ENCODE data around the gene TEF. TPM values are rescaled to one million over a fixed set of nuclear protein-coding genes. Genes with fewer than 3 reads are reported as not detected.
A peak's percentile ranks its signal among the peaks of the same experiment; 100 is the strongest.

Gene TEF
- total RNA-seq, 1 donor from 2014 or later, result 6.6 TPM

DNA sequence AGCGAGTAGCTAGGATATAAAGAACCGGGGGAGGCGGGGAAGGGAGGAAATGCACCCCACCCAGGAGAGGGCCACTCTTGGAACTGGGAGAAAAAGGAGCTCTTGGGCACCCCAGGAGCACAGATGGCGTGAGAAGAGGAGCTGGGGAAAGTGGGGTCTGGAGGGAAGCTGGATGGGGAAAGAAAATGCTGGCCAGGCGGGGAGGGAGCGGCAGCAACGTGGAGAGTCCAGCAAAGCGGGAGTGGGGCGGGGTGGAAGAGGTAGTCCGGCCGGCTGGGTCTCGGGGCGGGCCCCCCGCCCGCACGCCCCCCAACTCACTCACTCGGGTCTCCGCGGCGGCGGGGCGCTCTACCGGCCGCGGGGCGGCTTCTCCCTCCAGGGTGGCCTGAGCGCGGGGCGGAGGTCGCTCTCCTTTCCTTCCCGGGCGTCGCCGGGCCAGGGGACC, 64.3 kb downstream of the TEF start:
- peaks cover 30% of the 10 kb centered on the region for H3K4me1 Mint-ChIP-seq (ENCODE audit: unreplicated experiment)
- peaks cover 26% of the 10 kb centered on the region for H3K27me3 Mint-ChIP-seq (ENCODE audit: unreplicated experiment)
- DNase-seq (ENCODE audit: low spot score), result peak; percentile 27
- TF ChIP-seq, protein P1, sequence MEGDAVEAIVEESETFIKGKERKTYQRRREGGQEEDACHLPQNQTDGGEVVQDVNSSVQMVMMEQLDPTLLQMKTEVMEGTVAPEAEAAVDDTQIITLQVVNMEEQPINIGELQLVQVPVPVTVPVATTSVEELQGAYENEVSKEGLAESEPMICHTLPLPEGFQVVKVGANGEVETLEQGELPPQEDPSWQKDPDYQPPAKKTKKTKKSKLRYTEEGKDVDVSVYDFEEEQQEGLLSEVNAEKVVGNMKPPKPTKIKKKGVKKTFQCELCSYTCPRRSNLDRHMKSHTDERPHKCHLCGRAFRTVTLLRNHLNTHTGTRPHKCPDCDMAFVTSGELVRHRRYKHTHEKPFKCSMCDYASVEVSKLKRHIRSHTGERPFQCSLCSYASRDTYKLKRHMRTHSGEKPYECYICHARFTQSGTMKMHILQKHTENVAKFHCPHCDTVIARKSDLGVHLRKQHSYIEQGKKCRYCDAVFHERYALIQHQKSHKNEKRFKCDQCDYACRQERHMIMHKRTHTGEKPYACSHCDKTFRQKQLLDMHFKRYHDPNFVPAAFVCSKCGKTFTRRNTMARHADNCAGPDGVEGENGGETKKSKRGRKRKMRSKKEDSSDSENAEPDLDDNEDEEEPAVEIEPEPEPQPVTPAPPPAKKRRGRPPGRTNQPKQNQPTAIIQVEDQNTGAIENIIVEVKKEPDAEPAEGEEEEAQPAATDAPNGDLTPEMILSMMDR (IDR thresholded peaks at IDR 0.05; ENCODE audit: unreplicated experiment), result no peak
- peak overlapping the region; percentile 85 for H3K27ac Mint-ChIP-seq (ENCODE audit: unreplicated experiment)
- peak overlapping the region; percentile 98 for H3K4me3 Mint-ChIP-seq (ENCODE audit: unreplicated experiment)
- H3K36me3 Mint-ChIP-seq (ENCODE audit: low read depth, unreplicated experiment), result peaks cover 11% of the 10 kb centered on the region
- H3K9me3 Mint-ChIP-seq (ENCODE audit: unreplicated experiment), result no peaks in the 10 kb centered on the region

DNA sequence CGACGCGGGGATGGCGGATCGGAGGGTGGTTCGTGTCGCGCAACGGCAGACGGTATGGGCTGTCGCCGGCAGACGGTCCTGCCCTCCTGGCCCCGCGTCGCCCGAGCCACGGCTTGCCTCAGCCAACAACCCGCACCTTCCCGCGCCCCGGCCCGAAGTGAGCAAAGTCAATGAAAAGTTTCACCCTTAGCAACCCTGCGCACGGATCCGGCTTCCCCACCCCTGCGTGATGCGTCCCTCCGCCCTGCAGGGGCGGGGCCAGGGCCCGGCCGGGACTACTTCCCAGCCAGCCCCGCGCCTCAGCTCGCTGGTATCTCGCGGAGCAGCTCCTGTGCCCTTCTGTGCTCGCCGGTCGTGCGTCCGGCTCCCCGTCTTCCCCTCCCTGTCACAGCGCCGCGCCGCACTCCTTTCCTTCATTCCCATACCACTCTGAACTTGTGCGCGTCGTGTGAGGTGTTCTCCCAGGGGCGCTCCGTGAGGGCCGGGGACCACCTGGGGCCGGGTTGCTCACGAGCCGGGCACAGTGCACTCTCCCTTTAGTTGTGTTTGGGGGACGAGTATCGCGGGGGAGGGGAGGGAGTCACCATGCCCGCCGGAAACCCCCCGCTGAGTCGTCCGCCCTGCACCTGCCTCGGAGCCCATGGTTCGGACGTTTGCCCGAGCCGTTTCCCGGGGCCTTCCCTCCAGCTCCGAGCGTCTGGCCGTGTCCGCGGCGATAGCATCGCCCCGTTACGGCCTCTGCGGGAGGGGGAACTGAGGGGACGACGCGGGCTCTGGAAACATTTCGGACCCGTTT, 65.1 kb downstream of the TEF start, which contains the start of gene TOB2:
TSS of gene TOB2 (minus strand) at position 163 of the 796 bp plus-strand sequence. CDS start 9,456 bp downstream, outside the sequence.
- H3K4me1 Mint-ChIP-seq (ENCODE audit: unreplicated experiment), result peaks cover 30% of the 10 kb centered on the region
- peak within 1 kb of the TSS; percentile 98 for H3K4me3 Mint-ChIP-seq (ENCODE audit: unreplicated experiment)
- peak within 1 kb of the TSS; percentile 90 for H3K27ac Mint-ChIP-seq (ENCODE audit: unreplicated experiment)
- peaks cover 11% of the 10 kb centered on the region for H3K36me3 Mint-ChIP-seq (ENCODE audit: low read depth, unreplicated experiment)
- TF ChIP-seq, protein P1 (IDR thresholded peaks at IDR 0.05; ENCODE audit: unreplicated experiment), result no peak
- peak; percentile 95 for DNase-seq (ENCODE audit: low spot score)
- H3K27me3 Mint-ChIP-seq (ENCODE audit: unreplicated experiment), result peaks cover 26% of the 10 kb centered on the region
- H3K9me3 Mint-ChIP-seq (ENCODE audit: unreplicated experiment), result no peaks in the 10 kb centered on the region

DNA sequence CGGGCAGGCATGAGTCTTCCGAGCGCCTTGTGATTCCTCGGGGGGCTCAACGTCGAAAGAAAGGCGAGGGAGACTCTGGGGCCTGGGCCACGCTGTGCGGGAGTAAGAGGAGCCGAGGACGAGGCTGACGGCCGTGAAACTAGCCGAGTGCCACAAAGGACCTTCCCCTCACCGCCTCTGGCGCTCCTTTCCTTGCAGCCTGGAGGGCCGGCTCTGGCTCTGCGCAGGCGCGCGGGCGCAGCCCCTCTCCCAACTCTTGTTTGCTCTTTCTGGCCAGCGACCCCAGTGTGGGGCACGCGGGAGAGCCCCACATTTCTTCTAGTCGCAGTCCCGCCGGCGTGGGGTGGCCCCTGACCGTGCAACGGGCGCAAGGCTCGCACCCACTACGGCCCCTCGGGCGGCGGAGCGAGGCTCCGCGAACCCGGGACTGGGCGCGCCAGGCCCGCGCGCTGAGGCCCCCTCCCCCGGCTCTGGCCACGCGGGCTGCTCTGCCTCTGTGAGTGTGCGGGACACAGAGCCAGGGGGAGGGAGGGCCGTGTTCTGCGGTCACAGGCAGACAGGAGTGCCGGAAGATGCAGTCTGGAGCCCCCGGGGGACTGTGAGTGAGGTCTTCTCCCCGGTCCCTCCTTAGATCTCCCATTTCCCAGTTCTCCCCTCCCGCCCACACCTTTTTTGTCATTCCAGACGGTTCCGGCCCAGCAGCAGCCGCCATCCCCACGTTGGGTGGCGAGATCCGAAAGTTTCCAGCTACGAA, 65.9 kb downstream of the TEF start:
- Mint-ChIP-seq H3K4me1 (ENCODE audit: unreplicated experiment) (peaks cover 30% of the 10 kb centered on the region), H3K36me3 (ENCODE audit: low read depth, unreplicated experiment) (peaks cover 11% of the 10 kb centered on the region), H3K27me3 (ENCODE audit: unreplicated experiment) (peaks cover 29% of the 10 kb centered on the region), H3K27ac (ENCODE audit: unreplicated experiment) (peak overlapping the region; percentile 90), H3K9me3 (ENCODE audit: unreplicated experiment) (no peaks in the 10 kb centered on the region), H3K4me3 (ENCODE audit: unreplicated experiment) (peak overlapping the region; percentile 98)
- DNase-seq (ENCODE audit: low spot score), result peak; percentile 73
- TF ChIP-seq, protein P1 (IDR thresholded peaks at IDR 0.05; ENCODE audit: unreplicated experiment), result no peak

DNA sequence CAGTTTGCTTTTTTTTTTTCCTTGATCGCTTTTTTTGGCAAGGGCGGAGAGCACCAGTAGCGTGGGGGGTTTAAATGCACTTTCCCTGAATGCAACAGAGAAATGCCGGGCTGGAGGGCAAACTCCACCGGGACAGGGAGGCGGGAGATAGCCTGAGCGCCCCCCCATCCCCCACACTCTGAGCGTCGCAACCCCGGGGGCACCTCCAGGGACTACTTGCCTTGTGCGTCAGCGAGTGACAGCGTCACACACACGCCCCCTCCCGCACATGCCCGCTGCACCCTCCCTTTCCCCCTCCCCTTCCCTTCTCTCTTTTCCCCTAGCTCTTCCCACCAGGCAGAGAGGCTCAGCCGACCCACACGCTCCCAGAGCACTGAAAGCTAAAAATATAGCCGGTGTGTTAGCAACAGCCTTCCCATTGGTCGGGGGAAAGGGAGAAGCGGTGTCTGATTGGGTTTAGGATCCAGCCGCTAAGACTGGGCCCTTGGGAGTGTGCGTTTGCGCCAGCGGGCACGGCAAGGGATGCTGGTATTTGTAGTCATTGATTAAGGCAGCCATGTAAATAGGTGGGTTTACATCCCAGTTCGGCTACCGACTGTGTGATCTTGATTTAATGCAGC, 66.6 kb downstream of the TEF start:
- peak; percentile 87 for DNase-seq (ENCODE audit: low spot score)
- Mint-ChIP-seq H3K4me1 (ENCODE audit: unreplicated experiment) (peaks cover 28% of the 10 kb centered on the region), H3K4me3 (ENCODE audit: unreplicated experiment) (peak overlapping the region; percentile 95), H3K9me3 (ENCODE audit: unreplicated experiment) (no peaks in the 10 kb centered on the region), H3K27ac (ENCODE audit: unreplicated experiment) (peak overlapping the region; percentile 86), H3K27me3 (ENCODE audit: unreplicated experiment) (peaks cover 29% of the 10 kb centered on the region), H3K36me3 (ENCODE audit: low read depth, unreplicated experiment) (peaks cover 11% of the 10 kb centered on the region)
- TF ChIP-seq, protein P1 (IDR thresholded peaks at IDR 0.05; ENCODE audit: unreplicated experiment), result no peak

Other genes starting within 250 kb of the TEF start
- gene L3MBTL2, start 176.6 kb upstream of the TEF start, total RNA-seq (ENCODE audit: unreplicated experiment), result 20.1 TPM
- gene CHADL, start 141.0 kb upstream of the TEF start, total RNA-seq (ENCODE audit: unreplicated experiment), result 1.2 TPM
- 71.5 TPM for gene RANGAP1, start 95.8 kb upstream of the TEF start, total RNA-seq (ENCODE audit: unreplicated experiment)
- gene ZC3H7B, start 80.4 kb upstream of the TEF start, total RNA-seq (ENCODE audit: unreplicated experiment), result 69.2 TPM
- gene TOB2, start 64.9 kb downstream of the TEF start, total RNA-seq (ENCODE audit: unreplicated experiment), result 60.3 TPM
- gene PHF5A, start 86.8 kb downstream of the TEF start, total RNA-seq (ENCODE audit: unreplicated experiment), result 54.6 TPM
- 83.5 TPM for gene ACO2, start 87.2 kb downstream of the TEF start, total RNA-seq (ENCODE audit: unreplicated experiment)
- gene POLR3H, start 162.5 kb downstream of the TEF start, total RNA-seq (ENCODE audit: unreplicated experiment), result 20.8 TPM
- not detected for gene CSDC2, start 179.1 kb downstream of the TEF start, total RNA-seq (ENCODE audit: unreplicated experiment)
- gene PMM1, start 207.9 kb downstream of the TEF start, total RNA-seq (ENCODE audit: unreplicated experiment), result 6.0 TPM
- gene DESI1, start 239.1 kb downstream of the TEF start, total RNA-seq (ENCODE audit: unreplicated experiment), result 23.2 TPM
- gene XRCC6, start 239.4 kb downstream of the TEF start, total RNA-seq (ENCODE audit: unreplicated experiment), result 211 TPM

Measured in endothelial cell (in vitro differentiated cells).